Neural cell (in vitro differentiated cells): ENCODE data around the gene SPRR3. TPM values are rescaled to one million over a fixed set of nuclear protein-coding genes. Genes with fewer than 3 reads are reported as not detected.

ENCODE experiments used
- H2AFZ ChIP-seq: fragments of 200-600, 300-800 bp; sonication (generic), shearing (Covaris generic); 2 replicates; pipeline ENCODE4 v1.6.0; 2014; ENCODE audit warnings: low read depth, mild to moderate bottlenecking, antibody characterized with exemption, low read length, moderate library complexity
- H3F3A ChIP-seq: fragments of 200-600 bp; shearing (Covaris generic); 2 replicates; pipeline ENCODE4 v1.6.1; 2016; ENCODE audit warnings: mild to moderate bottlenecking, moderate library complexity, mixed read lengths, antibody characterized with exemption, low read length; ENCODE audit not compliant: insufficient read depth, poor library complexity, severe bottlenecking
- H3K27ac ChIP-seq: fragments of 200-600, 300-800 bp; sonication (generic), shearing (Covaris generic); 2 replicates; pipeline ENCODE4 v1.5.1; 2014; ENCODE audit warnings: mild to moderate bottlenecking, low read length, moderate library complexity
- H3K27me3 ChIP-seq: fragments of 300-800, 200-600 bp; sonication (generic), shearing (Covaris generic); 2 replicates; pipeline ENCODE4 v1.6.0; 2014; ENCODE audit warnings: mild to moderate bottlenecking, low read depth, low read length, moderate library complexity; ENCODE audit not compliant: insufficient read depth
- H3K36me3 ChIP-seq: fragments of 300-800, 200-600 bp; sonication (generic), shearing (Covaris generic); 2 replicates; pipeline ENCODE4 v1.5.1; 2014; ENCODE audit warnings: mild to moderate bottlenecking, antibody characterized with exemption, low read length, moderate library complexity; ENCODE audit not compliant: insufficient read depth
- H3K4me2 ChIP-seq: fragments of 300-800, 200-600 bp; sonication (generic), shearing (Covaris generic); 2 replicates; pipeline ENCODE4 v1.6.0; 2014; ENCODE audit warnings: mild to moderate bottlenecking, low read length
- H3K4me3 ChIP-seq: fragments of 300-800, 200-600 bp; sonication (generic), shearing (Covaris generic); 2 replicates; pipeline ENCODE4 v1.5.1; 2014; ENCODE audit warnings: mild to moderate bottlenecking, low read length, moderate library complexity
- H3K79me2 ChIP-seq: fragments of 200-600 bp; shearing (Covaris generic); replicated peaks from 2 replicates; pipeline ENCODE4 v1.6.0; 2014; ENCODE audit warnings: mild to moderate bottlenecking, low read length, moderate library complexity; ENCODE audit not compliant: insufficient read depth
- H3K9ac ChIP-seq: fragments of 300-800, 200-600 bp; sonication (generic), shearing (Covaris generic); 2 replicates; pipeline ENCODE4 v1.6.1; 2016; ENCODE audit warnings: mild to moderate bottlenecking, low read length, mixed read lengths
- H3K9me2 ChIP-seq: fragments of 200-600 bp; shearing (Covaris generic); 2 replicates; pipeline ENCODE4 v1.6.1; 2016; ENCODE audit warnings: mild to moderate bottlenecking, low read length, mixed read lengths; ENCODE audit not compliant: insufficient read depth
- H3K9me3 ChIP-seq: fragments of 200-600, 300-800 bp; sonication (generic), shearing (Covaris generic); 2 replicates; pipeline ENCODE4 v1.6.1; 2016; ENCODE audit warnings: mild to moderate bottlenecking, mixed run types, low read length, moderate library complexity, mixed read lengths
- H4K20me1 ChIP-seq: fragments of 200-600 bp; shearing (Covaris generic); 2 replicates; pipeline ENCODE4 v1.6.1; 2016; ENCODE audit warnings: mild to moderate bottlenecking, mixed run types; ENCODE audit not compliant: insufficient read depth
- CTCF ChIP-seq: fragments of 450-650 bp; IDR thresholded peaks from 2 replicates; pipeline ENCODE4 v1.5.1; 2014; ENCODE audit warnings: antibody characterized with exemption, mild to moderate bottlenecking, moderate library complexity; ENCODE audit not compliant: poor library complexity, severe bottlenecking
- EP300 ChIP-seq: fragments of 450-650 bp; conservative IDR thresholded peaks from 2 replicates; pipeline ENCODE4 v1.6.1; 2014; ENCODE audit warnings: antibody characterized with exemption, mild to moderate bottlenecking, moderate library complexity; ENCODE audit not compliant: poor library complexity, severe bottlenecking
- EZH2 ChIP-seq: fragments of 200-600, 300-800 bp; shearing (Covaris generic), sonication (generic); IDR thresholded peaks from 2 replicates; pipeline ENCODE4 v1.6.1; 2014; ENCODE audit warnings: antibody characterized with exemption, low read length, borderline replicate concordance, mild to moderate bottlenecking; ENCODE audit not compliant: insufficient read depth, poor library complexity, severe bottlenecking
- MXI1 ChIP-seq: fragments of 450-650 bp; conservative IDR thresholded peaks from 2 replicates; pipeline ENCODE4 v1.6.1; 2014; ENCODE audit warnings: antibody characterized with exemption, mild to moderate bottlenecking; ENCODE audit not compliant: poor library complexity, severe bottlenecking
- POLR2AphosphoS5 ChIP-seq: IDR thresholded peaks from 2 replicates; pipeline ENCODE4 v1.6.1; 2012
- RAD21 ChIP-seq: fragments of 450-650 bp; conservative IDR thresholded peaks from 2 replicates; pipeline ENCODE4 v1.6.1; 2014; ENCODE audit warnings: antibody characterized with exemption, mild to moderate bottlenecking, moderate library complexity
- REST ChIP-seq: IDR thresholded peaks from 2 replicates; pipeline ENCODE4 v1.6.1; 2012; ENCODE audit warnings: borderline replicate concordance
- SMC3 ChIP-seq: fragments of 450-650 bp; conservative IDR thresholded peaks from 2 replicates; pipeline ENCODE4 v1.6.1; 2014; ENCODE audit warnings: antibody characterized with exemption, mild to moderate bottlenecking, moderate library complexity; ENCODE audit not compliant: poor library complexity
- TAF1 ChIP-seq: IDR thresholded peaks from 2 replicates; pipeline ENCODE4 v1.6.1; 2012; ENCODE audit warnings: low read depth
- polyA plus RNA-seq: library from polyadenylated mRNA; depleted of rRNA; stranded (reverse); fragments of >200 nt; gene quantifications from 2 replicates; pipeline ENCODE4 v1.2.3, GENCODE V29; 2014

Gene SPRR3
- polyA plus RNA-seq, 1 donor from 2014 or later: not detected

GRCh38 chr1:152982076-152982475, 19.5 kb upstream of the SPRR3 start:
- H3K27me3 ChIP-seq: no peaks in the 10 kb centered on the region
- no peak overlapping the region for H3K27ac ChIP-seq
- no peak overlapping the region for H2AFZ ChIP-seq
- H3K79me2 ChIP-seq: no peaks in the 10 kb centered on the region
- no peak overlapping the region for H3K4me2 ChIP-seq
- H3K4me3 ChIP-seq: no peak overlapping the region
- H3K9me3 ChIP-seq: no peaks in the 10 kb centered on the region
- no peaks in the 10 kb centered on the region for H3K9me2 ChIP-seq
- H3F3A ChIP-seq: no peaks in the 10 kb centered on the region
- H3K9ac ChIP-seq: no peak overlapping the region
- TF ChIP-seq MXI1: no peak
- no peak for TF ChIP-seq TAF1
- TF ChIP-seq POLR2AphosphoS5: no peak
- TF ChIP-seq SMC3: no peak
- no peaks in the 10 kb centered on the region for H3K36me3 ChIP-seq
- no peaks in the 10 kb centered on the region for H4K20me1 ChIP-seq

- no peak for TF ChIP-seq EZH2
- TF ChIP-seq TAF1: no peak
- no peak for TF ChIP-seq RAD21
- no peak for TF ChIP-seq EP300
- no peak for TF ChIP-seq MXI1
- TF ChIP-seq CTCF: no peak
- no peak for TF ChIP-seq REST
- no peak for TF ChIP-seq SMC3
- no peak for TF ChIP-seq POLR2AphosphoS5
- H3K27me3 ChIP-seq: no peaks in the 10 kb centered on the region
- no peaks in the 10 kb centered on the region for H3K36me3 ChIP-seq
- no peak overlapping the region for H3K9ac ChIP-seq
- H4K20me1 ChIP-seq: no peaks in the 10 kb centered on the region
- no peak overlapping the region for H3K27ac ChIP-seq
- H2AFZ ChIP-seq: no peak overlapping the region
- H3K4me2 ChIP-seq: no peak overlapping the region
- H3K4me3 ChIP-seq: no peak overlapping the region
- H3K79me2 ChIP-seq: no peaks in the 10 kb centered on the region
- H3K9me3 ChIP-seq: no peaks in the 10 kb centered on the region
- no peaks in the 10 kb centered on the region for H3F3A ChIP-seq
- H3K9me2 ChIP-seq: no peaks in the 10 kb centered on the region
These were observed 18.3 kb upstream of the SPRR3 start for GRCh38 chr1:152983234-152983633.

- Histone ChIP-seq H4K20me1 (no peaks in the 10 kb centered on the region), H3F3A (no peaks in the 10 kb centered on the region), H3K79me2 (no peaks in the 10 kb centered on the region), H3K9ac (no peak within 1 kb of the TSS), H3K36me3 (no peaks in the 10 kb centered on the region), H3K4me3 (no peak within 1 kb of the TSS), H3K27me3 (no peaks in the 10 kb centered on the region), H3K9me3 (no peaks in the 10 kb centered on the region), H3K4me2 (no peak within 1 kb of the TSS), H3K9me2 (no peaks in the 10 kb centered on the region), H2AFZ (no peak within 1 kb of the TSS), H3K27ac (no peak within 1 kb of the TSS)
- TF ChIP-seq POLR2AphosphoS5: no peak
- no peak for TF ChIP-seq SMC3
These were observed 17.8 kb upstream of the SPRR3 start, which contains the start of gene SPRR1A for GRCh38 chr1:152983743-152984142. Gene SPRR1A (plus strand): TSS chr1:152984081. CDS start chr1:152985231, 1,150 bp downstream.
